GM12878 (cell line): ENCODE measurements around the gene CNTNAP5. TPM values are rescaled to one million over a fixed set of nuclear protein-coding genes. Genes with fewer than 3 reads are reported as not detected.

Source experiments
- ATAC-seq: fragments of 200-7000 bp; cut with Tn5 transposase; 3 replicates; pipeline ENCODE4 v1.9.1; 2020; ENCODE audit warnings: mild to moderate bottlenecking, moderate library complexity
- BruUV-seq: library from RNA; stranded (reverse); fragments of 400-500 nt; replicated peaks from 2 replicates; lab custom pipeline; 2021; lab: Mats Ljungman, UMichigan
- CTCF ChIA-PET: fragments of 300-600 bp; sonication (Branson Sonifier 250); formaldehyde crosslinking; extraction: SDS; loops from one replicate; lab custom pipeline; 2021; ENCODE audit warnings: inconsistent platforms; lab: Yijun Ruan, JAX
- POLR2A ChIA-PET: fragments of 350-600 bp; formaldehyde crosslinking; extraction: SDS; loops from one replicate; lab custom pipeline; 2021; ENCODE audit warnings: inconsistent platforms; lab: Charles Lee
- RAD21 ChIA-PET: fragments of 300-600 bp; sonication (Branson Sonifier 250); formaldehyde crosslinking; loops from one replicate; lab custom pipeline; 2023; ENCODE audit warnings: antibody characterized with exemption; ENCODE audit not compliant: unreplicated experiment; lab: Charles Lee
- SMC1A ChIA-PET: fragments of 300-600 bp; sonication (Branson Sonifier 250); formaldehyde crosslinking; loops from one replicate; lab custom pipeline; 2023; ENCODE audit not compliant: unreplicated experiment, uncharacterized antibody; lab: Charles Lee
- DNase-seq: peaks from one replicate; pipeline ENCODE4 v3.0.0-alpha.2; 2011; ENCODE audit warnings: low read depth, low spot score
- FAIRE-seq: peaks from 3 replicates; lab custom pipeline; 2011; peaks lifted over from hg19 to GRCh38; lab: Jason Lieb, UNC
- H2AFZ ChIP-seq: 2 replicates; pipeline ENCODE4 v1.6.0; 2011; ENCODE audit warnings: low read depth, low read length, control low read depth; ENCODE audit not compliant: control insufficient read depth
- H3K27ac ChIP-seq: 2 replicates; pipeline ENCODE4 v1.5.1; 2011; ENCODE audit warnings: control low read depth; ENCODE audit not compliant: control insufficient read depth, insufficient read depth
- H3K27me3 ChIP-seq, 2 experiments: replicated peaks in 1 of 2; 2 replicates each; pipeline versions ENCODE4 v1.6.0 to v1.6.1; 2011; ENCODE audit warnings: low read length in 1 of 2; ENCODE audit not compliant: control insufficient read depth in 2 of 2, insufficient read depth in 2 of 2
- H3K36me3 ChIP-seq, 2 experiments: 2 replicates each; pipeline ENCODE4 v1.5.1; 2011; ENCODE audit warnings: low read length in 1 of 2; ENCODE audit not compliant: control insufficient read depth in 2 of 2, insufficient read depth in 2 of 2
- H3K4me1 ChIP-seq: 2 replicates; pipeline ENCODE4 v1.6.1; 2011; ENCODE audit warnings: mild to moderate bottlenecking, low read length, moderate library complexity, mixed read lengths; ENCODE audit not compliant: control insufficient read depth, insufficient read depth
- H3K4me2 ChIP-seq: 2 replicates; pipeline ENCODE4 v1.6.0; 2011; ENCODE audit warnings: control low read depth; ENCODE audit not compliant: control insufficient read depth, insufficient read depth
- H3K4me3 ChIP-seq: fragments of 200-600 bp; sonication (generic); 2 replicates; pipeline ENCODE4 v1.5.1; 2016
- H3K79me2 ChIP-seq: 2 replicates; pipeline ENCODE4 v1.6.0; 2011; ENCODE audit warnings: low read length; ENCODE audit not compliant: control insufficient read depth, insufficient read depth
- H3K9ac ChIP-seq: 2 replicates; pipeline ENCODE4 v1.8.0; 2011; ENCODE audit warnings: low read length, control low read depth, mixed read lengths; ENCODE audit not compliant: control insufficient read depth, insufficient read depth
- H3K9me3 ChIP-seq: replicated peaks from 3 replicates; pipeline ENCODE4 v1.5.1; 2011; ENCODE audit warnings: mild to moderate bottlenecking, low read length; ENCODE audit not compliant: control insufficient read depth, insufficient read depth
- H4K20me1 ChIP-seq: 2 replicates; pipeline ENCODE4 v1.6.0; 2011; ENCODE audit not compliant: control insufficient read depth, insufficient read depth
- DPF2 ChIP-seq: fragments of 450-650 bp; IDR thresholded peaks from 2 replicates; pipeline ENCODE4 v1.6.1; 2017; ENCODE audit warnings: mild to moderate bottlenecking
- IKZF1 ChIP-seq: fragments of 450-650 bp; conservative IDR thresholded peaks from 2 replicates; pipeline ENCODE4 v1.6.1; 2017; ENCODE audit warnings: antibody characterized with exemption, mild to moderate bottlenecking
- MYB ChIP-seq: fragments of 150-350 bp; IDR thresholded peaks from 2 replicates; pipeline ENCODE4 v1.6.1; 2014; ENCODE audit warnings: mild to moderate bottlenecking, low read depth, low read length, borderline replicate concordance
- NFYA ChIP-seq: IDR thresholded peaks from 2 replicates; pipeline ENCODE4 v1.6.1; 2011; ENCODE audit warnings: low read depth, mild to moderate bottlenecking, low read length, improper control_type of control experiment, borderline replicate concordance
- PAX5 ChIP-seq: IDR thresholded peaks from 2 replicates; pipeline ENCODE4 v1.6.1; 2011; ENCODE audit warnings: low read depth, low read length, borderline replicate concordance
- RUNX3 ChIP-seq: IDR thresholded peaks from 2 replicates; pipeline ENCODE4 v1.6.1; 2012; ENCODE audit warnings: low read length, inconsistent platforms
- SPI1 ChIP-seq: IDR thresholded peaks from 2 replicates; pipeline ENCODE4 v1.6.1; 2011; ENCODE audit warnings: low read depth, mild to moderate bottlenecking, low read length, moderate library complexity, borderline replicate concordance; ENCODE audit not compliant: insufficient read depth
- TCF12 ChIP-seq: IDR thresholded peaks from 2 replicates; pipeline ENCODE4 v1.6.1; 2011; ENCODE audit warnings: low read depth, mild to moderate bottlenecking, low read length
- in situ Hi-C: fragments of 300-500 bp; cut with MboI; formaldehyde crosslinking; loops from 9 replicates; pipeline ENCODE4 v1.14.3; 2018; ENCODE audit warnings: mixed read lengths
- intact Hi-C: fragments of 100-400 bp; cut with micrococcal nuclease; formaldehyde crosslinking; loops from one replicate; pipeline ENCODE4 v1.14.2; 2022; ENCODE audit not compliant: unreplicated experiment
- polyA plus RNA-seq, 11 experiments: library from polyadenylated mRNA; depleted of rRNA in 4 of 11; unstranded in 6 of 11; stranded (reverse) in 5 of 11; fragments of >200 nt; fragmentation: Nextera tagmentation in 4 of 11; fragmentation: Illumina TruSeq in 1 of 11; extraction: Ambion mirVana in 4 of 11; extraction: Trizol in 1 of 11; gene quantifications; 1 replicate in 1 of 11; 2 replicates in 10 of 11; pipeline versions ENCODE4 v1.2.1 to v1.2.3, GENCODE V29; 2011 to 2016; ENCODE audit warnings: inconsistent platforms in 2 of 11, missing spikeins in 2 of 11, low read depth in 1 of 11
- total RNA-seq, 4 experiments: library from RNA; depleted of rRNA in 3 of 4; stranded (reverse); fragments of >200 nt in 3 of 4; fragmentation: Illumina TruSeq in 1 of 4; extraction: Trizol in 1 of 4; gene quantifications; 2 replicates each; pipeline versions ENCODE4 v1.2.1 to v1.2.3, GENCODE V29; 2013 to 2021
- TF ChIP-seq, protein P1 (sequence below): fragments of 450-650 bp; IDR thresholded peaks from 2 replicates; pipeline ENCODE4 v1.6.1; 2017; ENCODE audit warnings: mild to moderate bottlenecking, moderate library complexity
- TF ChIP-seq, protein P2 (sequence below): IDR thresholded peaks from 2 replicates; pipeline ENCODE4 v1.6.1; 2011; ENCODE audit warnings: borderline replicate concordance, low read depth, mild to moderate bottlenecking, moderate library complexity, low read length; ENCODE audit not compliant: insufficient read depth, poor library complexity, severe bottlenecking
- TF ChIP-seq, protein P3 (sequence below): IDR thresholded peaks from 2 replicates; pipeline ENCODE4 v1.6.1; 2012; ENCODE audit warnings: mild to moderate bottlenecking, low read depth, low read length

CNTNAP5 gene
- total and polyA plus RNA-seq, 10 of the 15 experiments (the other 5 are each of a cell fraction or from before 2014, with no cell fraction given) = not detected

DNA sequence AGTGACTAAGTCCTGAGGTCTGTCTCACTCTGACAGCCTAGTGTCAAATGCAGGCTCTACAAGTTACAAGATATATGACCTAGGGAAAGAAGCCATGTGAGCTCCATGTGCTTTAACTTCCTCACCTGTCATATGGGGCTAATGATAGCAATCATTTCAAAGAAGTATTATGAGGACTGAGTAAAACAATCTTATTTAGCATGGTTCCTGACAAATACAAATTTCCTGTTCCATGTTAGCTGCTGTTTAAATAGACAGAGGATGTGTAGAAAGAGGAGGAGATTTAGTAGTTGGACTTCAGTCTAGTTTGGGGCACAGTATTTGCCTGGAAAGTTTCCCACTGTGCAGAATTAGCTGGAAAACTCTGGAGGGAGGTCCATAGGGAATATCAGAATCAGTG, 545.8 kb downstream of the CNTNAP5 start:
- H3K36me3 ChIP-seq = no peaks in the 10 kb centered on the region
- H3K9ac ChIP-seq = no peak overlapping the region
- H3K4me1 ChIP-seq = no peaks in the 10 kb centered on the region
- DNase-seq (no peak), ATAC-seq (no peak), FAIRE-seq (no peak)
- no peaks in the 10 kb centered on the region for H3K9me3 ChIP-seq
- ChIA-PET RAD21 (no interaction called here), CTCF (no interaction called here), SMC1A (no interaction called here), POLR2A (no interaction called here)
- H4K20me1 ChIP-seq = no peaks in the 10 kb centered on the region
- BruUV-seq = no TSS peak
- no peaks in the 10 kb centered on the region for H3K27me3 ChIP-seq
- in situ Hi-C loops (no loop called here), intact Hi-C loops (no loop called here)
- H2AFZ ChIP-seq = no peak overlapping the region
- H3K79me2 ChIP-seq = no peaks in the 10 kb centered on the region
- TF ChIP-seq IKZF1 (no peak), TCF12 (no peak), DPF2 (no peak), PAX5 (no peak), SPI1 (no peak), NFYA (no peak), RUNX3 (no peak), MYB (no peak)
- TF ChIP-seq, protein P1, sequence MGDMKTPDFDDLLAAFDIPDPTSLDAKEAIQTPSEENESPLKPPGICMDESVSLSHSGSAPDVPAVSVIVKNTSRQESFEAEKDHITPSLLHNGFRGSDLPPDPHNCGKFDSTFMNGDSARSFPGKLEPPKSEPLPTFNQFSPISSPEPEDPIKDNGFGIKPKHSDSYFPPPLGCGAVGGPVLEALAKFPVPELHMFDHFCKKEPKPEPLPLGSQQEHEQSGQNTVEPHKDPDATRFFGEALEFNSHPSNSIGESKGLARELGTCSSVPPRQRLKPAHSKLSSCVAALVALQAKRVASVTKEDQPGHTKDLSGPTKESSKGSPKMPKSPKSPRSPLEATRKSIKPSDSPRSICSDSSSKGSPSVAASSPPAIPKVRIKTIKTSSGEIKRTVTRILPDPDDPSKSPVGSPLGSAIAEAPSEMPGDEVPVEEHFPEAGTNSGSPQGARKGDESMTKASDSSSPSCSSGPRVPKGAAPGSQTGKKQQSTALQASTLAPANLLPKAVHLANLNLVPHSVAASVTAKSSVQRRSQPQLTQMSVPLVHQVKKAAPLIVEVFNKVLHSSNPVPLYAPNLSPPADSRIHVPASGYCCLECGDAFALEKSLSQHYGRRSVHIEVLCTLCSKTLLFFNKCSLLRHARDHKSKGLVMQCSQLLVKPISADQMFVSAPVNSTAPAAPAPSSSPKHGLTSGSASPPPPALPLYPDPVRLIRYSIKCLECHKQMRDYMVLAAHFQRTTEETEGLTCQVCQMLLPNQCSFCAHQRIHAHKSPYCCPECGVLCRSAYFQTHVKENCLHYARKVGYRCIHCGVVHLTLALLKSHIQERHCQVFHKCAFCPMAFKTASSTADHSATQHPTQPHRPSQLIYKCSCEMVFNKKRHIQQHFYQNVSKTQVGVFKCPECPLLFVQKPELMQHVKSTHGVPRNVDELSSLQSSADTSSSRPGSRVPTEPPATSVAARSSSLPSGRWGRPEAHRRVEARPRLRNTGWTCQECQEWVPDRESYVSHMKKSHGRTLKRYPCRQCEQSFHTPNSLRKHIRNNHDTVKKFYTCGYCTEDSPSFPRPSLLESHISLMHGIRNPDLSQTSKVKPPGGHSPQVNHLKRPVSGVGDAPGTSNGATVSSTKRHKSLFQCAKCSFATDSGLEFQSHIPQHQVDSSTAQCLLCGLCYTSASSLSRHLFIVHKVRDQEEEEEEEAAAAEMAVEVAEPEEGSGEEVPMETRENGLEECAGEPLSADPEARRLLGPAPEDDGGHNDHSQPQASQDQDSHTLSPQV = no peak
- TF ChIP-seq, protein P2, sequence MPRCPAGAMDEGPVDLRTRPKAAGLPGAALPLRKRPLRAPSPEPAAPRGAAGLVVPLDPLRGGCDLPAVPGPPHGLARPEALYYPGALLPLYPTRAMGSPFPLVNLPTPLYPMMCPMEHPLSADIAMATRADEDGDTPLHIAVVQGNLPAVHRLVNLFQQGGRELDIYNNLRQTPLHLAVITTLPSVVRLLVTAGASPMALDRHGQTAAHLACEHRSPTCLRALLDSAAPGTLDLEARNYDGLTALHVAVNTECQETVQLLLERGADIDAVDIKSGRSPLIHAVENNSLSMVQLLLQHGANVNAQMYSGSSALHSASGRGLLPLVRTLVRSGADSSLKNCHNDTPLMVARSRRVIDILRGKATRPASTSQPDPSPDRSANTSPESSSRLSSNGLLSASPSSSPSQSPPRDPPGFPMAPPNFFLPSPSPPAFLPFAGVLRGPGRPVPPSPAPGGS = no peak
- TF ChIP-seq, protein P3, sequence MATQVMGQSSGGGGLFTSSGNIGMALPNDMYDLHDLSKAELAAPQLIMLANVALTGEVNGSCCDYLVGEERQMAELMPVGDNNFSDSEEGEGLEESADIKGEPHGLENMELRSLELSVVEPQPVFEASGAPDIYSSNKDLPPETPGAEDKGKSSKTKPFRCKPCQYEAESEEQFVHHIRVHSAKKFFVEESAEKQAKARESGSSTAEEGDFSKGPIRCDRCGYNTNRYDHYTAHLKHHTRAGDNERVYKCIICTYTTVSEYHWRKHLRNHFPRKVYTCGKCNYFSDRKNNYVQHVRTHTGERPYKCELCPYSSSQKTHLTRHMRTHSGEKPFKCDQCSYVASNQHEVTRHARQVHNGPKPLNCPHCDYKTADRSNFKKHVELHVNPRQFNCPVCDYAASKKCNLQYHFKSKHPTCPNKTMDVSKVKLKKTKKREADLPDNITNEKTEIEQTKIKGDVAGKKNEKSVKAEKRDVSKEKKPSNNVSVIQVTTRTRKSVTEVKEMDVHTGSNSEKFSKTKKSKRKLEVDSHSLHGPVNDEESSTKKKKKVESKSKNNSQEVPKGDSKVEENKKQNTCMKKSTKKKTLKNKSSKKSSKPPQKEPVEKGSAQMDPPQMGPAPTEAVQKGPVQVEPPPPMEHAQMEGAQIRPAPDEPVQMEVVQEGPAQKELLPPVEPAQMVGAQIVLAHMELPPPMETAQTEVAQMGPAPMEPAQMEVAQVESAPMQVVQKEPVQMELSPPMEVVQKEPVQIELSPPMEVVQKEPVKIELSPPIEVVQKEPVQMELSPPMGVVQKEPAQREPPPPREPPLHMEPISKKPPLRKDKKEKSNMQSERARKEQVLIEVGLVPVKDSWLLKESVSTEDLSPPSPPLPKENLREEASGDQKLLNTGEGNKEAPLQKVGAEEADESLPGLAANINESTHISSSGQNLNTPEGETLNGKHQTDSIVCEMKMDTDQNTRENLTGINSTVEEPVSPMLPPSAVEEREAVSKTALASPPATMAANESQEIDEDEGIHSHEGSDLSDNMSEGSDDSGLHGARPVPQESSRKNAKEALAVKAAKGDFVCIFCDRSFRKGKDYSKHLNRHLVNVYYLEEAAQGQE = no peak
- no peak overlapping the region for H3K4me3 ChIP-seq
- H3K4me2 ChIP-seq = no peak overlapping the region
- no peak overlapping the region for H3K27ac ChIP-seq
